ENCODE measurements around the gene ERG28.
"Not testable (repeated sequence)": the region's sequence is repeated elsewhere in the genome, so short reads cannot be mapped to it uniquely, and the experiment has no call there.

Gene ERG28

GRCh38 chr14:75626863-75627262, 33.8 kb downstream of the ERG28 start:
- FAIRE-seq (no peak), DNase-seq (ENCODE audit: low spot score) (no peak)

GRCh38 chr14:75626396-75626795, 34.3 kb downstream of the ERG28 start:
- no peak for FAIRE-seq
- no peak for DNase-seq (ENCODE audit: low spot score)

GRCh38 chr14:75625034-75625433, 35.6 kb downstream of the ERG28 start:
- no peak for FAIRE-seq

GRCh38 chr14:75619548-75619947, 41.1 kb downstream of the ERG28 start:
- no peak for FAIRE-seq
- no peak for DNase-seq (ENCODE audit: low spot score)

More at GRCh38 chr14:75625034-75625433, 35.6 kb downstream of the ERG28 start:
- DNase-seq (ENCODE audit: low spot score): no peak

GRCh38 chr14:75615200-75615599, 45.5 kb downstream of the ERG28 start:
- FAIRE-seq (no peak), DNase-seq (ENCODE audit: low spot score) (no peak)

- DNase-seq (ENCODE audit: low spot score) (no peak), FAIRE-seq (no peak)
Observed at GRCh38 chr14:75614179-75614578, 46.5 kb downstream of the ERG28 start.

GRCh38 chr14:75612157-75612556, 48.5 kb downstream of the ERG28 start:
- DNase-seq (ENCODE audit: low spot score) (no peak), FAIRE-seq (no peak)

GRCh38 chr14:75610834-75611233, 49.8 kb downstream of the ERG28 start:
- FAIRE-seq (no peak), DNase-seq (ENCODE audit: low spot score) (no peak)

- FAIRE-seq (no peak), DNase-seq (ENCODE audit: low spot score) (no peak)
Observed at GRCh38 chr14:75609606-75610475, 50.8 kb downstream of the ERG28 start.

GRCh38 chr14:75609116-75609515, 51.6 kb downstream of the ERG28 start:
- no peak for FAIRE-seq

GRCh38 chr14:75607842-75608640, 52.6 kb downstream of the ERG28 start:
- no peak for FAIRE-seq
- DNase-seq (ENCODE audit: low spot score): no peak

More at GRCh38 chr14:75609116-75609515, 51.6 kb downstream of the ERG28 start:
- DNase-seq (ENCODE audit: low spot score): no peak

- no peak for DNase-seq (ENCODE audit: low spot score)
- FAIRE-seq: no peak
Observed at GRCh38 chr14:75607044-75607443, 53.6 kb downstream of the ERG28 start.

- no peak for FAIRE-seq
Observed at GRCh38 chr14:75605916-75606315, 54.8 kb downstream of the ERG28 start.

GRCh38 chr14:75604979-75605851, 55.5 kb downstream of the ERG28 start:
- no peak for FAIRE-seq

More at GRCh38 chr14:75605916-75606315, 54.8 kb downstream of the ERG28 start:
- DNase-seq (ENCODE audit: low spot score): no peak

GRCh38 chr14:75602503-75602902, 58.2 kb downstream of the ERG28 start:
- no peak for DNase-seq (ENCODE audit: low spot score)
- FAIRE-seq: no peak

More at GRCh38 chr14:75604979-75605851, 55.5 kb downstream of the ERG28 start:
- no peak for DNase-seq (ENCODE audit: low spot score)

GRCh38 chr14:75601061-75601460, 59.6 kb downstream of the ERG28 start:
- not testable (repeated sequence) for DNase-seq (ENCODE audit: low spot score); FAIRE-seq

GRCh38 chr14:75600100-75600499, 60.6 kb downstream of the ERG28 start:
- not testable (repeated sequence) for DNase-seq (ENCODE audit: low spot score); FAIRE-seq

Data from RCC 7860 (cell line).